ENCODE results near the gene NHP2.

The NHP2 gene

DNA sequence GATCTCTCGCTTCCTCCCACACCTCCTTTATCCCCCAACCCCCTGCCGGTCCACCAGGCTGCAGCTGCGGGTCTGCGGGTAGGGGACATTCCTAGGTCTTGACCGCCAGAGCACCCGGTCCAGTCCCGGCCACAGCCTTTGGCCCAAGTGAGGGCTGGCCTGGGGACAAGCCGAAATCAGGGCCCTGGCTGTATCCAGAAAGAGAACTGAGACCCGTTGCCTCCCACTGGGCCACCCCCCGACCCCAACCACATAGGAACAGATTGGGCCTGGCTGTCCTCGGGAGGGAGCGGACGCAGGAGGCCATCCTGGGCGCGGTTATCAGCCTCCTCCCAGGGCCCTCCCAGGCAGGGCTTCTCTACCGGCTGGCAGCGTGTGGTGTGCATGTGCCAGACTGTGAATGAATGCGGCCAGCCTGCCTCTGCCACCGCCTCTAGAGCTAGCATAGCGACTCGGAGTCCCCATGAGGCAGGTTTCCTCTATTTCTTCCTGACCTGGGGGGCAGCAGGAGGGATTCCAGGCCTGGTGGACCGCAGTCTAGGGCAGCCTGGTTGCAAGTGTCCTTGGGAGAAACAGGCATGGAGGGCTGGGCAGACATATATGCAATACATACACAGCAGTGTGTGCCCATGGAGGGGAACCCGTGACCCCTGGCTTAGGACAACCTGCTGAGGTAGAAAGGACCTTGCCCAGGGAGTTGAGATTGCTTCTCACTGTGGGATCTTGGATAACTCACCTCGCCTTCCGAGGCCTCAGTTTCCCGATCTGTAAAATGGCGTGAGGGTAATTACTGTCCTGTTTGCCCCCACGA lies 39.2 kb downstream of the NHP2 start:
- DNase-seq (ENCODE audit: low read depth in 2 of 2): no peak

DNA sequence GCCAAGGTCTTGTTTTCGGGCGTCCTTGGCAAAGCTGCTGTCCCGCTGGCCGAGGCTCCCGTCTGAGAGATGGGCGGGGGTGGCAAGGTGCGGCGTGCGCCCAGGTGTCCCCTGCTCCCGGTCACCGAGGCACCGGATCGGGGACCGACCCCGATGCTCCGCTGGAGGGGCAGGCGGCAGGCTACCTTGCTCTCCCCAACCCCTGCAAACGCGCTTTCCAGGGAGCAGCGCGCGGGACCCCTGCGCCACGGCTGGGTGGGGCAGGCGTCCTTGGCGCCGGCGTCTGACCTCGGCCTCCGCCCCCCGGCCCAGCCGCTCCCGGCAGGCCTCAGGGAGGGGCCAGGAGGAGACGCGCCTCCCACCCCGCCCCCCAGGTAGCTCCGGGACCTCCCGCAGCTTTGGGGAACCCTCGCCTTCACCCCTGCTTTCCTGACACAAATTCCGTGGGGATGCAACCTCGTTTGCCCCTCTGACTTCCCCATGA lies 39.8 kb downstream of the NHP2 start:
- no peak for DNase-seq (ENCODE audit: low read depth in 2 of 2)

DNA sequence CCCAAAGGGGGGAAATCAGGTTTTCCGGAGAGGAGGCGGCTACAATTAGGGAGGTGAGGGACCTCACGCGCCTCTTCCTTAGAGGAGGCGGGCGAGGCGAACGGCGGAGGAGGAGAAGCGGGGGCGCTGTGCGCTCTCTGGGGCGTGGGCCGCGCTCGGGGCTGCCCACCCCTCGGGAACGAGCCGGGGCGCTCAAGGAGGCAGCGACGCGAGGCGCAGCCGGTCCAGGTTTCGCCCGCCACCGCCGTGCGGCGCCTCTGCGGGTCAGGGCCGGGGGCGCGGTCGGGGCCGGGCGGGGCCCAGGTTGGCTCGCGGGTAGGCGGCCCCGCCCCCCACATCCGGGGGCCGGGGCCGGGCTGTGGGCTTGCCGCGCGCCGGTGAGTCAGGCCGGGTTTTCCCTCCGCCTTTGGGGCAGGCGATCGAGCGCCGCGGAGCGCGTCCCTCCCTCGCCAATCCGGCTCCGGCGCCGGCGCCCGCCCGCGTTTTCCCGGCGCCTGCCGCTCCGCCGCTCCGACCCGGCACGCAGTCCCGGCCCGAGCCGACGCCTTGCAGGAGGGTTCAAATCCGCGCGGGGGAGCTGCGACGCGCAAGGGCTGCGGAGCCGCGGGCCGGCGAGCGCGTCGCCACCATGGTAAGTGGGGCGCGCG lies 40.4 kb downstream of the NHP2 start, which contains the start of gene N4BP3:
Gene N4BP3, plus strand, starts transcription at position 392 of the 647 bp plus-strand sequence. CDS start 6,052 bp downstream, outside the sequence.
- DNase-seq (ENCODE audit: low read depth in 2 of 2): peak; percentile 62 to 82

DNA sequence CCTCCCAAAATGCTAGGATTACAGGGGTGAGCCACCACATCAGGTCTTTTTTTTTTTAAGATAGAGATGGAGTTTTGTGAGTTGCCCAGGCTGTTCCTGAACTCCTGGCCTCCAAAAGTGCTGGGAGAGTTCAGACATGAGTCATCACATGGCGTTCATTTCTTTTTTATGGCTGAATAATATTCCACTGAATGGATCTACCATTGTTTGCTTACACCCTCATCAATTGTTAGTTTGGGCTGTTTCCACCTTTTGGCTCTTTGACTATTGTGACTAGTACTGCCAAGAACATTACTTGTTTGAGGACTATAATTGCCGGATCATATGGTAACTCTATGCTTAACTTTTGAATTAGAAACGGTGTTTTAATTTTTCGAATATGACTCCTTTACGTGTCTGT lies 41.1 kb downstream of the NHP2 start:
- DNase-seq (ENCODE audit: low read depth in 2 of 2): no peak

DNA sequence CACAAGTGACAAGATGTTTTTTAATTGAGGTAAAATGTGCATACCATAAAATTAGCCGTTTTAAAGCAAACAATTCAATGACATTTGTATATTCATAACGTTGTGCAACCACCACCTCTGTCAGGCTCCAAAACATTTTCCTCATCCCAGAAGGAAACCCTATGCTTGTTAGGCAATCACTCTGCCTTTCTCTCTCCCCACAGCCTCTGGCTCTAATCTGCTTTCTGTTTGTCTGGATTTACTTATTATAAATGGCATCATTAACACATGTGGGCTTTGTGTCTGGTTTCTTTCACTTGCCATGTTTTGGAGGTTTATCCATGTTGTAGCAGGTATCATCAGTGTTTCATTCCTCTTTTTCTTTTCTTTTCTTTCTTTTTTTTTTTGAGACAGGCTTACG lies 41.8 kb downstream of the NHP2 start:
- no peak for DNase-seq (ENCODE audit: low read depth in 2 of 2)

DNA sequence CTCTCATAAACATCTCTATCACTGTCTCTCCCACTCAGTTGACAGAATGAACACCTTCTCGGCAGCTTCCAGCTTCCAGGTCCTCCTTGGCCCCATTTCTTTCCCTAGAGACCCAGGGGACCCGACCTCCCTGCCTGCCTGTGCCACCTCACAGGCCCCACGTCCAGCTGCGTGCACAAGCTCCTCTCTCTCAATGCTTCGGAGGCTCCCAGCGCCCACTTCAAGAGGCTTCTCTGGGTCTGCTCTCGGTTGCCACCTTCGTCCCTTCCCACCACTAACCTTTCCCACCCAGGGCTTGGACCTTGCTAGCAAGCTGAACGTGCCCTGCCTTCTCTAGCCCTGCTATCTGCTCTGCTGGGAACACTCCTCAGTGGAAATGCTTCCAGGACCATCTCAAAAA lies 43.2 kb downstream of the NHP2 start:
- DNase-seq (ENCODE audit: low read depth in 2 of 2): no peak

DNA sequence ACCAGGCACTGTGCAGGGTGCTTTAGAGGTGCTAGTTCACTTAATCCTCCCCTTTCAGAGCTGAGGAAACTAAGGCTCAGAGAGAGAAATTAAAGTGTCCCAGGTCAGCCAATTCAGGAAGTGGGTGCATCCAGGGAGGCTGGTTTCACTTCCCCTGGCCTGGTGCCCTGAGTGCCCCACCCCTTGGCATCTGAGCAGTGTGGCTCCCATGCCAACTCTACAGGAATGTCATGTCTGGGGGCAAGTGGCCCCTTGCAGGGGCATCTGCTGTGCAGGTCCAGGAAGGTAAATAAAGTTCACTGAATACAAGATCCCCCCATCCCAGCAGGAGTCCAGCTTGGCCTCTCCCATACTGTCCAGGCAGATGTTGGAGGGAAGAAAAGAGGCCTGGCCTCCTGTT lies 44.7 kb downstream of the NHP2 start:
- no peak for DNase-seq (ENCODE audit: low read depth in 2 of 2)

DNA sequence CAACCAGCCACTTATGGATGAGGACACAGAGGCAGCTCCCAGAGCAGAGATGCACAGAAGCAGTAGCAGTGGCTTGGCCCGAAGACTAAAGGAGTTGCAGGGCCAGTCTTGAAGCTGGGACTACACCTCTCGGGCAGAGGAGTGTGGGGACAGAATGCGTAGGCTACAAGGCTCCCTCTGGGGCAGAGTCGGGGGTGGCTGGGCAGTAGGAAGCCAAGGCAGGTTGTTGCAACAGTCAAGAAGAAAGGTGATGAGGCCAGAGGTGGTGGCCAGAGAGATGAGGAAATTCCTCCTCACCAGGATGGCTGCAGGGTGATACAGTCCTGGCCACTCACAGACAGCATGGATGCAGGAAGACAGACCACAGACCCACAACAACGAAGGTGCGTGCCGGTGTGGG lies 45.2 kb downstream of the NHP2 start:
- DNase-seq (ENCODE audit: low read depth in 2 of 2): no peak

DNA sequence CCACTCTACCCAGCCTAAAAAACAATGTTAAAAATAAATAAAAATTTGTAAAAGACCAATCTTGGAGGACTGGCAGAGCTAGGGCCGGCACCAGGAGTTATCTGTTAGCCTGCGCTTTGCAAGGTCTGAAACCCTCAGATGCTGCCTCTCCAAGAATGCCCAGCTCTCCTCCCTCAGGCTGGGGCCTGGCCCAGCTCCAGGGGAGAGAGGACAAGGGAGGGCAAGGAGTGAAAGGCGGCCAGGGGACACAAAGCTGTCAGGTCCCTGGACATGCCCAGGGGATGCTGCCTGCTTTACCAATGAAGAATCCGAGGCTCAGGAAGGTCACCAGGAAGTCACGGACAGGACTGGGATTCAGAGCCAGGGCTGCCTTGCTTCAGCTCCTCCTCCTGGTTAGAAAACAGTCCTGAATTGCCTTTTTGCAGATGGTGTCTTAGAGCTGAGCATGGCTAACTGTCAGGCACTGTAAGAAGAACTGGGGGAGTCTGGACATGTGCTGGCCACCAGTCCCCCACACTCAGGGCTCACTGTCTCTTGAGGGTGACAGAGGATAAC lies 45.9 kb downstream of the NHP2 start:
- no peak for DNase-seq (ENCODE audit: low read depth in 2 of 2)

DNA sequence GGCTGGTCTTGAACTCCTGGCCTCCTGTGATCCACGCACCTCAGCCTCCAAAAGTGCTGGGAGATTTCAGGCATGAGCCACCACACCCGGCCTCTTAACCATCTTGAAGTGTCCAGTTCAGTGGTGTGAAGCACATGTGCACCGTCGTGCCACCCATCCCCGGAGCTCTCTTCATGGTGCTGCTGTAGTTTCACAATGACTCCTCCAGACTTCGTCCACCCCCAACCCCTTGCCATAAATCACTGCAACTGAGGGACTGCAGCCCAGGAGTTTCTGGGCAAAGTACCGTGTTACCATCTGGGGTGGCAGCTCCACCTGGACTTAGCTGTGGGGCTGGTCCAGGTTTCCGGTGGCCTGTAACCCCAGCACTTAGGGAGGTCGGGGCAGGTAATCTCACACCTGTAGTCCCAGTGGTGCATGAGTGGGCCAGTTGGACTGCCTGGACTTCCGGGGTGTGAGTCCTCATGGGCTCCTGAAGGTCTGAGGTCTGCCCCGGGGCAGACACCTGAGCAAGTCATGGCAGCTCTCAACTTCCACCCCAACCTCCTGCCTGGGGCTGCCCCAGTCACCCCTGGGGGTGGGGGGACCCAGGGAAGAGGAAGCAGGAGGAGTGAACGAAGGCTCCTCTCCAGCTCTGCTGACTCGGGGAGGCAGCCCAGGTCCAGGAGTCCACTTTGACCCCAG lies 47.0 kb downstream of the NHP2 start:
- DNase-seq (ENCODE audit: low read depth in 2 of 2): no peak

DNA sequence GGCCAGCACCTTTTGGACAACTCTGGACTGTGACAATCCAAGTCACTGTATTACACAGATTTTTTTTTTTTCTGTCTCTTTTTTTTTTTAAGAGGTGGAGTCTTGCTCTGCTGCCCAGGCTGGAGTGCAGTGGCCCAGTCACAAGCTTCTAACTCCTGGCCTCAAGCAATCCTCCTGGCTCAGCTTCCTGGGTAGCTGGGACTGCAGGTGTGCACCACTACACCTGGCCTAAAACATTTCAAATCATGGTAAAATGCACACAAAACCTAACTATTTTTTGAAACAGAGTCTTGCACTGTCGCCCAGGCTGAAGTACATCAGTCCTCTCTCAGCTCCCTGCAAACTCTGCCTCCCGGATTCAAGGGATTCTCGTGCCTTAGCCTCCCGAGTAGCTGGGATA lies 47.6 kb downstream of the NHP2 start:
- no peak for DNase-seq (ENCODE audit: low read depth in 2 of 2)

DNA sequence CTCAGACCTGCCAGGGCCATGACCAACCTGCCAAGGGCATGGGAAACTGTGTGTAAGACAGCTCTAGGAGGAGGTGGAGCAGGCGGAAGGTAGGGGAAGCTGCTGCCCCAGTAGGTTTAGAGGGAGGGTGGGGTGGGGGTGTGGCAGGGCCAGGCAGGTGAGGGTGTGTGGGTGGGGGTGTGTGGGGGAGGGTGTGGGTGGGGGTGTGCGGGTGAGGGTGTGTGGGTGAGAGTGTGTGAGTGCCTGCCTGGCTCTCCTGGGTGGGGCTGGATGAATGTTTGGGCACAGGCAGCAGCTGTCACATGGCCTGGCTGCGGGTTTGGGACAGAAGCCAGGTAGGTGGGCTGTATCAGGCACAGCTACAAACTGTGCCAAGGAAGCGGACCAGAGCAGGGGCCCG lies 49.2 kb downstream of the NHP2 start:
- DNase-seq (ENCODE audit: low read depth in 2 of 2): no peak

DNA sequence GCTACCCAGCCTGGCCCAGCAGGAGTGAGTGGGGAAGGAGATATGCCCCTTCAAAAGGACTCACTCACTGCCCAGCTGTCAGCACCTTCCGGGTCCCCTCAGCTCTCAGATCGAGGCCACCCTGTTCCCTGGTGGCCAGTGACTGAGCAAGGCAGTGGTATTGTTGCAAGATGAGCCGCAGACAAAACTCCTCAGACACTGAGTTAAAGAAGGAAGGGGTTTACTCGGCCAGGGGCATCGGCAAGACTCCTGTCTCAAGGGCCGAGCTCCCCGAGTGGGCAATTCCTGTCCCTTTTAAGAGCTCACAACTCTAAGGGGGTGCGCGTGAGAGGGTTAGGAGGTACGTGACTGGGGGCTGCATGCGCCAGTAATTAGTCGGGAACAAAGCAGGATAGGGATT lies 50.1 kb downstream of the NHP2 start:
- no peak for DNase-seq (ENCODE audit: low read depth in 2 of 2)

Data from stimulated activated CD4-positive, alpha-beta T cell treated with anti-CD3 and anti-CD28 coated beads, Interleukin-12 subunit alpha, Interleukin-12 subunit beta, amount 100 ng/mL, for 24 hours (primary cell).